ENCODE data around the gene TIGD1.

GRCh38 chr2:232524771-232525170, 25.6 kb downstream of the TIGD1 start:
- TF ChIP-seq, protein P1, sequence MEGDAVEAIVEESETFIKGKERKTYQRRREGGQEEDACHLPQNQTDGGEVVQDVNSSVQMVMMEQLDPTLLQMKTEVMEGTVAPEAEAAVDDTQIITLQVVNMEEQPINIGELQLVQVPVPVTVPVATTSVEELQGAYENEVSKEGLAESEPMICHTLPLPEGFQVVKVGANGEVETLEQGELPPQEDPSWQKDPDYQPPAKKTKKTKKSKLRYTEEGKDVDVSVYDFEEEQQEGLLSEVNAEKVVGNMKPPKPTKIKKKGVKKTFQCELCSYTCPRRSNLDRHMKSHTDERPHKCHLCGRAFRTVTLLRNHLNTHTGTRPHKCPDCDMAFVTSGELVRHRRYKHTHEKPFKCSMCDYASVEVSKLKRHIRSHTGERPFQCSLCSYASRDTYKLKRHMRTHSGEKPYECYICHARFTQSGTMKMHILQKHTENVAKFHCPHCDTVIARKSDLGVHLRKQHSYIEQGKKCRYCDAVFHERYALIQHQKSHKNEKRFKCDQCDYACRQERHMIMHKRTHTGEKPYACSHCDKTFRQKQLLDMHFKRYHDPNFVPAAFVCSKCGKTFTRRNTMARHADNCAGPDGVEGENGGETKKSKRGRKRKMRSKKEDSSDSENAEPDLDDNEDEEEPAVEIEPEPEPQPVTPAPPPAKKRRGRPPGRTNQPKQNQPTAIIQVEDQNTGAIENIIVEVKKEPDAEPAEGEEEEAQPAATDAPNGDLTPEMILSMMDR (IDR thresholded peaks at IDR 0.05): no peak
- TF ChIP-seq POLR2AphosphoS5 (IDR thresholded peaks at IDR 0.05) (no peak), POLR2A (IDR thresholded peaks at IDR 0.05) (no peak), EP300 (IDR thresholded peaks at IDR 0.05) (no peak)
